ENCODE data around the gene MEG3.

MEG3 gene

GRCh38 chr14:100846309-100846859 lies 20.5 kb downstream of the MEG3 start:
- no peak for DNase-seq (ENCODE audit: low spot score)

GRCh38 chr14:100849115-100849781 lies 23.3 kb downstream of the MEG3 start:
- peak; percentile 46 for DNase-seq (ENCODE audit: low spot score)

GRCh38 chr14:100850841-100851585 lies 25.1 kb downstream of the MEG3 start:
- DNase-seq (ENCODE audit: low spot score): peak; percentile 39

GRCh38 chr14:100851586-100851916 lies 25.6 kb downstream of the MEG3 start:
- no peak for DNase-seq (ENCODE audit: low spot score)

GRCh38 chr14:100851946-100852620 lies 26.2 kb downstream of the MEG3 start:
- DNase-seq (ENCODE audit: low spot score): no peak

GRCh38 chr14:100854435-100854834 lies 28.5 kb downstream of the MEG3 start:
- DNase-seq (ENCODE audit: low spot score): no peak

GRCh38 chr14:100855256-100855930 lies 29.5 kb downstream of the MEG3 start:
- DNase-seq (ENCODE audit: low spot score): no peak

GRCh38 chr14:100856056-100856950 lies 30.4 kb downstream of the MEG3 start:
- no peak for DNase-seq (ENCODE audit: low spot score)

- no peak for DNase-seq (ENCODE audit: low spot score)
Measured at GRCh38 chr14:100857233-100857922, 31.5 kb downstream of the MEG3 start.

GRCh38 chr14:100857923-100858837 lies 32.3 kb downstream of the MEG3 start:
- no peak for DNase-seq (ENCODE audit: low spot score)

- no peak for DNase-seq (ENCODE audit: low spot score)
Measured at GRCh38 chr14:100858838-100859220, 32.9 kb downstream of the MEG3 start.

GRCh38 chr14:100859781-100860180 lies 33.9 kb downstream of the MEG3 start:
- DNase-seq (ENCODE audit: low spot score): no peak

GRCh38 chr14:100860556-100861187 lies 34.8 kb downstream of the MEG3 start:
- no peak for DNase-seq (ENCODE audit: low spot score)

GRCh38 chr14:100861188-100861936 lies 35.4 kb downstream of the MEG3 start:
- DNase-seq (ENCODE audit: low spot score): no peak

GRCh38 chr14:100861937-100862247 lies 36.0 kb downstream of the MEG3 start:
- DNase-seq (ENCODE audit: low spot score): no peak

- peak; percentile 17 for DNase-seq (ENCODE audit: low spot score)
Measured at GRCh38 chr14:100862277-100862676, 36.4 kb downstream of the MEG3 start.

- DNase-seq (ENCODE audit: low spot score): no peak
Measured at GRCh38 chr14:100862793-100863192, 36.9 kb downstream of the MEG3 start.

GRCh38 chr14:100864206-100864605 lies 38.3 kb downstream of the MEG3 start:
- DNase-seq (ENCODE audit: low spot score): no peak
